Measurements from ENCODE around the gene PACRG. TPM values are rescaled to one million over a fixed set of nuclear protein-coding genes. Genes with fewer than 3 reads are reported as not detected.

Gene PACRG
- total and polyA plus RNA-seq, 2 donors (not counting 3 experiments of a cell fraction or from before 2014, with no cell fraction given): 0.08 TPM; not detected in 1

GRCh38 chr6:163191704-163192537 is 464.1 kb downstream of the PACRG start:
- Histone ChIP-seq H3K9ac (replicated peaks; ENCODE audit: extremely low read depth, insufficient read depth, low read length) (no peak overlapping the region), H3K27me3 (ENCODE audit: control insufficient read depth in 2 of 2, insufficient read depth in 2 of 2, low read length in 2 of 2) (peaks cover 2 to 7% of the 10 kb centered on the region in 2 experiments), H3K36me3 (ENCODE audit: control insufficient read depth in 2 of 2, extremely low read depth in 1 of 2, insufficient read depth in 2 of 2, low read length in 2 of 2) (no peaks in the 10 kb centered on the region), H3K79me2 (ENCODE audit: control insufficient read depth, insufficient read depth, low read length) (no peaks in the 10 kb centered on the region), H3K27ac (ENCODE audit: insufficient read depth, low read depth, low read length) (no peak overlapping the region), H3K4me1 (ENCODE audit: control insufficient read depth, extremely low read depth, insufficient read depth, low read length) (no peaks in the 10 kb centered on the region), H3K9me3 (replicated peaks; ENCODE audit: control insufficient read depth, insufficient read depth, low read length) (no peaks in the 10 kb centered on the region), H2AFZ (ENCODE audit: low read depth, low read length) (no peak overlapping the region), H3K9me1 (replicated peaks; ENCODE audit: control insufficient read depth, extremely low read depth, insufficient read depth, low read length) (no peaks in the 10 kb centered on the region), H3K4me2 (ENCODE audit: insufficient read depth, low read length) (no peak overlapping the region), H4K20me1 (replicated peaks; ENCODE audit: control insufficient read depth, extremely low read depth, insufficient read depth, low read length) (no peaks in the 10 kb centered on the region), H3K4me3 (replicated peaks in 1 of 3; ENCODE audit: insufficient read depth in 1 of 3, low read depth in 1 of 3, low read length in 3 of 3) (no peak overlapping the region)
- POLR2A ChIA-PET: no interaction called here
- no peak for FAIRE-seq
- BruUV-seq (replicated peaks): no TSS peak
- intact Hi-C loops (cut with micrococcal nuclease): no loop called here
- CTCF ChIA-PET: interaction anchor here (0.5 kb wide), 1 partner anchor 223 kb away, joined by 5 read pairs; no protein-coding TSS in a partner anchor
- no peak for DNase-seq (ENCODE audit: low read depth, low spot score)
- TF ChIP-seq MYC (IDR thresholded peaks at IDR 0.05; ENCODE audit: low read depth, low read length) (no peak), POLR2A (IDR thresholded peaks at IDR 0.05; ENCODE audit: low read depth, low read length) (no peak), CTCF (IDR thresholded peaks at IDR 0.05; ENCODE audit: extremely low read depth in 1 of 2, insufficient read depth in 1 of 2, low read depth in 1 of 2, low read length in 2 of 2) (no peak), MAX (IDR thresholded peaks at IDR 0.05; ENCODE audit: insufficient read depth, insufficient read length) (no peak), EZH2 (IDR thresholded peaks at IDR 0.05; ENCODE audit: borderline replicate concordance, low read depth, low read length, severe bottlenecking) (no peak), GATA2 (IDR thresholded peaks at IDR 0.05; ENCODE audit: insufficient read depth, insufficient read length, low read depth, low read length) (no peak), FOS (IDR thresholded peaks at IDR 0.05; ENCODE audit: borderline replicate concordance, insufficient read depth, low read length) (no peak)
- dilution Hi-C loops (cut with MboI; ENCODE audit: extremely low pct_ligation_motif_present, low sequenced_read_pairs): no loop called here
